ENCODE measurements around the gene DSCAM.

DNA sequence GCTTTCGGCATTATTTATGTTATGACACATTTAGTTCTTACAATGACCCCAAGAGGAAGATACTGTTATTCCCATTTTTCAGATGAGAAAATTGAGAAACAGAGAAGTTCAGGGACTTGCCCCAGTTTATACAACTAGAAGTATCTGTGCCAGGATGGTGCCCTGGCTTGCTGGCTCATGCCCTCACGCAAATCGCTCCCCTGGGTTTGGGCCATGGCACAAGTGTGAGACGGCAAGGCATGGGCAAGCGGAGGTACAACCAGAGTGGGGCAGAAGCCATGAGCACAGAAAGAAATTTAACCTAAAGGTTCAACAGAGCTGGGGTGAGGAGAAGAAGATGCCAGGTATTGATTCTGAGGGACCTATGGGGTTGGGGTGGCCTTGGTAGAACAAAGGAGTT is 469.8 kb downstream of the DSCAM start:
- TF ChIP-seq, protein P1, sequence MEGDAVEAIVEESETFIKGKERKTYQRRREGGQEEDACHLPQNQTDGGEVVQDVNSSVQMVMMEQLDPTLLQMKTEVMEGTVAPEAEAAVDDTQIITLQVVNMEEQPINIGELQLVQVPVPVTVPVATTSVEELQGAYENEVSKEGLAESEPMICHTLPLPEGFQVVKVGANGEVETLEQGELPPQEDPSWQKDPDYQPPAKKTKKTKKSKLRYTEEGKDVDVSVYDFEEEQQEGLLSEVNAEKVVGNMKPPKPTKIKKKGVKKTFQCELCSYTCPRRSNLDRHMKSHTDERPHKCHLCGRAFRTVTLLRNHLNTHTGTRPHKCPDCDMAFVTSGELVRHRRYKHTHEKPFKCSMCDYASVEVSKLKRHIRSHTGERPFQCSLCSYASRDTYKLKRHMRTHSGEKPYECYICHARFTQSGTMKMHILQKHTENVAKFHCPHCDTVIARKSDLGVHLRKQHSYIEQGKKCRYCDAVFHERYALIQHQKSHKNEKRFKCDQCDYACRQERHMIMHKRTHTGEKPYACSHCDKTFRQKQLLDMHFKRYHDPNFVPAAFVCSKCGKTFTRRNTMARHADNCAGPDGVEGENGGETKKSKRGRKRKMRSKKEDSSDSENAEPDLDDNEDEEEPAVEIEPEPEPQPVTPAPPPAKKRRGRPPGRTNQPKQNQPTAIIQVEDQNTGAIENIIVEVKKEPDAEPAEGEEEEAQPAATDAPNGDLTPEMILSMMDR (IDR thresholded peaks at IDR 0.05): no peak
- TF ChIP-seq POLR2A (IDR thresholded peaks at IDR 0.05): no peak
